Brain pericyte (primary cell): Measurements from ENCODE around the gene TP53BP2.
"Not testable (repeated sequence)": the region's sequence is repeated elsewhere in the genome, so short reads cannot be mapped to it uniquely, and the experiment has no call there.

ENCODE experiments used
- DNase-seq: peaks from one replicate; pipeline ENCODE4 v3.0.0-alpha.2; 2012; ENCODE audit warnings: low read depth, low spot score

Gene TP53BP2

DNA sequence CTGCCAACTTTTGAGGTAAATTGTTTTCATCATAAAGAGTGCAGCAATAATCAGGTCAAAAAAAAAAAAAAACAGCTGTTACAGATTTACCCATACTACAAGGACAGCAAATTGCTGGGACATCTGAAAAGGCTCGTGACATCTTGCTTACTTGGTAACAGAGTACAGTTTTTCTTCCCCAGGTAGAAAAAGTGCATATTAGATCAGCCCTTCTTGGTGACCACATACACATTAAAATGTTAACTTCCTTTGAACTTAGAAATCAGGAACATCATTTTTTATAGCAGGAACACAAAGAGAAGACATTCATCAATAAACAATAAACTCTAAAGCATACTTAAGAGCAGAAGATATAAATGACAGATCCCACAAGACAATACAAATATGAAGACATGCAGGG lies 16.1 kb downstream of the TP53BP2 start:
- DNase-seq = no peak

DNA sequence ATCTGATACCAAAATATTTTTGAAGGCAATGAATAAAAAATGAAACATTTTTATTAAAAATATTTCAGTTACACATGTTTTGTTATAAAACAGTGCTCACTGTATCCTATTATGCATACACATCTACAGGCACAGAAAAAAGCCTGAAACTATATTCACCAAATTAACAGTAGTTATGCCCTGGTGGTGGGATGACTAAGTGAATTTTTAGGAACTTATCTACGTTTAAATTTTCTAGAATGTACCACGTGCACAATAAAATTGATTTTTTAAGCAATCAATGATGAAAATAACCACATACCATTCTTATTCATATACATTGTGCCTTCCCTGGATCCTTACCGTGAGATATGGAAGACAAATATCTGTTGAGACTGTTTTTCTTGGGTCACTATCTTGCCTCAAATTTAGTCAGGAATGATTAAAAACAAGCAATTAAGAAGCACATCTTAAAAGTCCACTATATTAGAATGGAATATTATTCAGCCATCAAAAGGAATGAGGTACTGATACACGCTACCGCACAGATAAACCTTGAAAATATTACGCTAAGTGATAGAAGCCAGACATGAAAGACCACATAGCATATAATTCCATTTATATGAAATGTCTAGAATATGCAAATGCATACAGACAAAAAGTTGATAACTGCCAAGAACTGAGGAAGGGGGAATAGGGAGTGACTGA lies 17.4 kb downstream of the TP53BP2 start:
- DNase-seq = no peak

DNA sequence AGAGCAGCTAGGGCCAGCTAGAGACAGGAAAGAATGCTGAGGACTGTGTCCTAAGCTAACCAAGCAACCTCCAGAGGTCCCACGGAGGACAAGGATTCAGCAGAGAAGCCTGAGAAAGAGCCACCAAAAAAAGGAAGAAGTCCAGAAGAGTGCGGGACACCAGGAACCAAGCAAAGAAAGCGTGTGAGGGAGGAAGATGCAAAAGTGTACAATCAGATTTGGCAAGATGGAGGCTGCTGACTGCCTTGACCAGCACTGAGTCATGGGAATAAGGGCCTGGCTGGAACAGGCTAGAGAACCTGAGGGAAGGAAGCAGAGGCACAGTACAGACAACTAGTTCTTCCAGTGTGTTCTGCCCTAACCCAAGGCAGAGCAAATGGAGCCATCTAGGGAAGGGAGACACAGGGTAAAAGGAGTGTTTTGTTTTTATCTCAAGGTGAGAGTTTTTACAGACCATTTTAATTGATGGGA lies 18.5 kb downstream of the TP53BP2 start:
- no peak for DNase-seq

DNA sequence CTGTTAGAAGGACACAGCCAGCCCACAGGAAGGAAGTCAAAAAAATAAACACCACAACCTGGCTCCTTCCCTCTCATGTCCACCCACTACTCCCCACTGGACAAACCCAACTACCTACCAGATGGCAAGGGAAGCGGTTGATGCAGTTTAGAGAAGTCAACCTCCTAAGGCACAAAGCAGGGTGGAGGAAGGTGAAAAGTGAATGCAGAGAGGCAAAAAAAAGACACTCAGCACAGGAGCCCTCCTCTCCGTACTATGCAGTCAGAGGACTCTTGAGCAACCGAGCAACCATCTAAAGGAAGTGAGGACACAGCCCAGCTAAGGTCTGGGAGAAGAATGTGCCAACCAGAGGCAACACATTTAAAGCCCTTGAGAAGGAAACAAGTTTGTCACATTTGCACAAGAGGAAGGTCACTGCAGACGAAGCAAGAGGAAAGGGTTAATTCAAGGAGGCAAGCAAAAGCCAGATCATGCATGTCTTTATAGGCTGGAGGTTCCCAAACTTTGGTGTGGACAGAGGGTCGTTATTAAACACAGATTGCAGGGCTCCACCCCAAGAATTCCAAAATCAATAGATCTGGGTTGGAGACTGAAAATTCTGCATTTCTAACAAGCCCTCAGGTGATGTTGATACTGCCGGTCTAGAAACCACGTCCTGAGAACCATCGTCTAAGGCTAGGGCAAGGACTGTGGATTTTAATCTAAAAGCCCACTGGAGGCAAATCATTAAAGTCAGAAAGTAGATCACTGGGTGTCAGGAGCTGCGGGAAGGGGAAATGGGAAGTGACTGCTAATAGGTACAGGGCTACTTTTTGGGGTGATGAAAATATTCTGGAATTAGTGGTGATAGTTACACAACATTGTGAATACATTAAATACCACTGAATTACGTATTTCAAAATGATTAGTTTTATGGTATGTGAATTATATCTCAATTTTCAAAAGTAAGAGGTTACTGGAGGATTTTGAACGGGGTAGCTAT lies 19.7 kb downstream of the TP53BP2 start:
- DNase-seq = no peak

DNA sequence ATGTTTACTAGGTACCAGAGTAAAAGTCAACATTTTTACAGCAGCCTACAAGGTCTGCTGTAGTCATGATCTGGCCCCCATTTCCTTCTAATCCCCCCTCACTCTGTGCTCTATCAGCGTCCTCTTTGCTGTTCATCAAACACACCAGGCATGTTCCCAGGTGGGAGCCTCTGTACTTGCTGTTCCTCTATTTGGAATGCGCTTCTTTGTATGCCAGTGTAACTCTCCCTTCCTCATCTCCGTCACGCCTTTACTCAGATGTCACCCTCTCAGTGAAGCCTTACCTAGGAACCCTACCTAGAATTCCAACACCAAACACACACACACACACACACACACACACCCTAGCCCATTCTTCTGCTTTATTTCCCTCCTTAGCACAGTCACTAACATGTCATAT lies 21.0 kb downstream of the TP53BP2 start:
- no peak for DNase-seq

DNA sequence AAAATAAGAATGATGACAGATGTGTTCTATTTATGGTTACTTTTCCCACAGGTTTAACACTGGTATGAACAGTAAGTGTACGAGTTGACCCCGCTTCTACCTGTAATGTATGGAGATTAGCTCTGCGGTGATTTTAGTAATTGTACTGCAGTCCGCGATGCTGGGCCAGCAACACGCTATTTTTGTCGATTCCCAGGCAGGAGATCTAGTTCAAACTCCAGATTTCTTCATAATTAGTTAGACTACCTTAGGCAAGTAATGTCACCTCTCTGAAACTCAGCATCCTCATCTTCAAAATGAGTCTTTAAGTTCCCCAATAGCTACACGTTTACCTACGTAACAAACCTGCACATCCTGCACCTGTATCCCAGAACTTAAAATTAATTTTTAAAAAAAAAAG lies 21.5 kb downstream of the TP53BP2 start:
- no peak for DNase-seq

DNA sequence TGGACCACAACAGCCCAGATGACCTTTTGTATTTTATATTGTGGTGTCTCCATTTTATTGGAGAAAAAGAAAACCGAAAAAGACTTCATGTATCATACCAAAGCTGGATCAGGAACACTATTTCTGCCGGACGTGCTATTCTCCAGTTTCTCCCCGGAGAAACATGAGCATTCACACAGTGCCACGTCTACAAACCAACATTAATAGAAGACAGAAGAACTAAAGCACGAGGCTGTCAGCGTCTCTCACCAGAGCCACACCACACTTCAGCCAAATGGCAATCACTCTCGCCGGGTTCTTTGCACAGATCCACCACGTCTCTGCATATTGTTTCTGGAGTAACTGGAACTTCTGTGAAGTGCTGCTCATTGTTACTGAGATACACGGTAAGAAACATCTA lies 24.8 kb downstream of the TP53BP2 start:
- no peak for DNase-seq

DNA sequence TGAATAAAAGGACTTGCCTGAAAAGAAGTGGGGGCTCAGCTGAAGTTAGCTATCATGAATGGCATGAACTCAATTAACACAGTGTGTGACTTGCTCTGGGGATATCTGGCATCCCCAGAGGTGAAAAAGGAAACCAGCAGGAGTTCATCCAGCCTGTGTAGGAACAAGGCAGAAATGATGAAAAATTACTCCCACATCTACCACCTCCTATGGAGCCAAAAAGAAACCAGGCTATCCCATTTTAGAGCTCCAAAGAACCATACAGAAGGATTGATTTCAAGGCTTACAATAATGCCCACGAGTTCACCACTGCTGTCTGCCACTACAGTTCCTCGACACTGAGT lies 25.3 kb downstream of the TP53BP2 start:
- no peak for DNase-seq

DNA sequence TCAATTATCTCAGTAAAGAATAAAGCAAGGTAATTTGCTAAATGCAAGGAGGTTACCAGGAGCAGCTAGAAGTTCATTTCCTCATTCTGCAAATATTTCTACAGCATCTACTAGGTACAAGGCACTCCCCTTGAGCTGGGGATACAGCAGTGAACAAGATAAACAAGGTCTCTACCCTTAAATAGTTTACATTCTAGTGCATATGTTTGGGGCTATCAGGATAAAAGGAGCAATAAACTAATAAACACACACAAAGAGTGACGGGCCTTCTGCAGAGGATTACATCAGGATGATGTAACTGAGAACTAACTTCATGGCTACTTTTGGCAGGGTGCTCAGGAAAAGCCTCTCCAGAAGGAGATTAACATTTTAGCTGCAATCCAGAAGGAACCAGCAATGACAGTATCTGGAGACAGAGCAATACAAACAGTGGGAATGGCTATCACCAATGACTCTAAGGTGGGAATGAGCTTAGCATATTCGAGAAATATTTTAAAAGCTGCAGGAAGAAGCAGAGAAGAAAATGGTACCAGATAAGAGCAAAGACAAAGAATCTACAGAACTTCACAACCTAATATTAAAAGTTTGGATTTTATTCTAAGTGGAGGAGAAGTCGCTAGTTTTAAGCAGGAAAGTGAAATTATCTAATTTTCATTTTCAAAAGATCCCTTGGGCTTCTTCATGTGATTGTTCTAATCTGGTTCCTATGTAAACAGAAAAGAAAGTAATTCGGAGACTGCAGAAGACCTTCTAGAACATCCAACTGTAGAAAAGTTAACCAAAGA lies 25.8 kb downstream of the TP53BP2 start:
- DNase-seq = no peak

DNA sequence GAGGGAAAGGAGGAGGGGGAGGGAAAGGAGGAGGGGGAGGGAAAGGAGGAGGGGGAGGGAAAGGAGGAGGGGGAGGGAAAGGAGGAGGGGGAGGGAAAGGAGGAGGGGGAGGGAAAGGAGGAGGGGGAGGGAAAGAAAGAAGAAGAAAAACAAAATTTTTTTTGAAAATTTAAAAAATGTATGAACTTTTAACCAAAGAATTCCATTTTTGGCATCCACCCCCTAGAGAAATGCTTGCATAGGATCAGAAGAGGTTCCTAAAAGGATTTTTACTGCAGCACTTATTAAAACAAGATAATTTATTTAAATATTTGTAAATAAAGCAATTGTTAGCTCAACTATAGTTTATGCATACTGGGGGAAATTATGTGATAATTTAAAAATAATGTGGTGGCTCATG lies 28.5 kb downstream of the TP53BP2 start:
- not testable (repeated sequence) for DNase-seq

DNA sequence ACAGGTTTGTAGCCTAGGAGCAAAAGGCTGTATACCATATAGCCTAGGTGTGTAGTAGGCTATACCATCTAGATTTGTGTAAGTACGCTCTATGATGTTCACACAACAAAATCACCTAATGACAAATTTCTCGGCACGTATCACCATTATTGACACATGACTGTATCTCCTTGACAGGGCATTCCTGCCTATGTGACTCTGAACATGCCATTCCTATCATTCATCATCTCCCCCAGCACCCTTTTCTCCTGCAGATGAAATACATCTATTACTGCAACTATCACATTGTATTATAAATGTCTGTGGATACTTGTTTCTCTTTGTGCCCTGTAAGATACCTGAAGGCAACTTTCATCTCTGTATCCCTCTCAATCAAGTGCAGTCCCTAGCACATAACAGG lies 29.9 kb downstream of the TP53BP2 start:
- DNase-seq = no peak

DNA sequence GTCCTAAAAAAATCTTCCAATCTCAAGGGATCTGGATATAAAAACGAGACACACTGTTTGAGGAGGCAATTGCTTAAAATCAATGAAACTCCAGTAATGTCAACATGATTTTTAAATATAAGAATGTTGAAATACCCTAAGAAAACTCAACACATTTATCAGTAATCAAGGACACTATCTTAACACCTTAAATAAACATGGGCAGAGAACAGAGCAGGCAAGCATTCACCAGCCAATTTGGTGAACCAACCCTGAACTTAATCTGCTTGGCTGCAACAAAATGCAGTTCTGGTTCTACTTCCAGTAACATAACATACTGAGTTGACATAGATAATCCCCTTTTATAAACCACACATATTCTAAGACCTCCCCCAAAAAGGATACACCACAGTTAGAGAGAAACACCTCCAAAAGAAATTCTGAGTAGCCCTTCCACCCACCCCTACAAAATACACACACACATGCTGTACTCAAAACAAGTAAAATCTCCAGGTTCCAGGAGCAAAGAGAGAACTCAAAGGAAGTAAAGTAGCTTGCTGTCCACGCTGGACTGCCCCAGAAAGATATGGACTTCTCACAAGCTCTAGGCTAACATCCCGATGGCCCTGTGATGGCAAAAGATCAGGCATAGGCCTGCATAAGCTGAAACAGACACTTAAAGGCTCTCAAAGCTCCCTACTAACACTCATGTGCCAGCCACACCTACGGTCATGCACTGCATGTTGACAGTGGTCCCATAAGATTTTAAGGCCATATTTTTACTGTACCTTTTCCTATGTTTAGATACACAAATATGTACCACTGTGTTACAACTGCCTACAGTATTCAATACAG lies 30.5 kb downstream of the TP53BP2 start:
- no peak for DNase-seq

DNA sequence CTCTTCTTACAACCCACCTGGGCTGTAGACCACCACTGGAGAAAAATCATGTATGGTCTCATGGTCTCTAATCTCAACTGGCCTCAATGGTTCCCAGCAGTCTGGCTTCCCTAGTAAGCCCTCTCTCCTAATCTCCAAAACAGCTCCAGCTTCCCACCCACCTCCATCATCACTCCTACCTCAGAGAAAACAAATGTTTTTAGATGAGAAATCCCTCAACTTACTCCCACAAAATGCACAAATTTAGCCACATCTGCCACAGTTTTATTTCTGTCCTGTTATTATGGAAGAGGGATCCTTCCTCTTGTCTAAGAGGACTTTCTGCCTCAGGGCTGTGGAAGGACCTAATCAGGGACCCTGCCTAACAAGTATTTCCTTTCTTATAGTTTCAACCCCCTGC lies 32.1 kb downstream of the TP53BP2 start:
- no peak for DNase-seq

DNA sequence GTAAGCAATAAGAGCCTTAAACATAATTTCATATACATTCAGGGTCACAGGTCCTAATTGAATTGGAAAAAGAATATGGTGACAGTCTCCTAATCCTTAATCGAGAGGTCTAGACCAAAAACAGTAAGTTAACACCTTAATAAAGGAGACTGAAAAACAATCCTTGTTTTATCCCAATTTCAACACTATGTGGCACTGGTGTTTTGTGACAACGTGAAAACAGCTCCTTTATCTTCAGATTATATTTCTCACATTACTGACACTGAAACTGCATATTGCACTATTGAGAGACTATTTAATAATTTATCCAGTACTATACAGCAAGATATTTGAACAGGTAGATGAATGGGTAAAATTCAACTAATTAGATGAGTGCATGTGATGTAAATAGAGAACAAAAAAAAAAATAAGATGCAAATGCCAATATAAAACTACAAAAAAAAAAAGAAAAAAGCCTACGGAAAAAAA lies 34.1 kb downstream of the TP53BP2 start:
- no peak for DNase-seq

DNA sequence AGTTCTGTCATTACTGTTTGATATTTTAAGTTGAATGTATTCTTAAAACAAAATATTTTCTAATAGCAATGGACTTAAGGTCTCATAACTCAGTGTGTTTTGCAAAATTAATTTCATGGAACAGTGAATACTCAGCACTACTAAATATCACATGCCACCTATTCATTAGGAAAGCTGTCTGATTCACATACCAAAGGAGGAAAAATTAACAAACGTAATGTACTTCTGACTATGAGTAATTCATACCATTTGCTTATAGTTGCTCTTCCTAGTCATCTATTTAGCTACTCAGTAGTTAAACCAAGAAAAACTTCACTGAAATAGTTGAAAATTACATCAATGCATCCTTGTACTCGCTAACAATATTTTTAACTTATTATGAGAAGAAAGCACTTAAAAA lies 35.2 kb downstream of the TP53BP2 start:
- no peak for DNase-seq

DNA sequence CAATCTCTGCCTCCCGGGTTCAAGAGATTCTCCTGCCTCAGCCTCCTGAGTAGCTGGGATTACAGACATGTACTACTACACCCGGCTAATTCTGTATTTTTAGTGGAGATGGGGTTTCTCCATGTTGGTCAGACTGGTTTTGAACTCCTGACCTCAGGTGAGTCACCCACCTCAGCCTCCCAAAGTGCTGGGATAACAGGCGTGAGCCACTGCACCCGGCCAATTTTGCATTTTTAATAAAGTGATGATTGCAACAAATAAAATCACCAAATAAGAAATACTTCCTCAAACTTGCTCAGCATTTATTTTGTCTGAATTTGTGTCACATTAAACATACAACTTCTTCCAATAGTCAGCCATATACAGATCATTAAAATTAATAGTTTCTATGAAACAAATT lies 35.8 kb downstream of the TP53BP2 start:
- DNase-seq = not testable (repeated sequence)

DNA sequence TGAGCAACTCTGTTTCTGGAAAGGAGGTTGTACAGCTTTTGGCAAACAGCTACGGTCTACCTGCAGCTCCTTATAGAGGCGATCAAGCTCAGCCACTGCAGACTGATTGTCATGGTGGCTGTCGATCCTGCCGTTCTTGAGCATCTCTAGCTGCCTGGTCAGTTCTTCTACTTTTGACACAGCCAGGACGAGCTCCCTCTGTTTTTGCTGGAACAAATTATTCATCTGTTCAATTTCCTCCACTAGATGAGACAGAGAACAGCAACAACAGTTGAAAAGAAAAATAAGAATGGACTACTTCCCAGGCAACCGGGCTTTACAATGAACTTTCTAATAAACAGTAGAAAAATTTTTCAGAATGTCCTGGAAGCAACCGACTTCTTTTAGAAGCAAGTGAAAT lies 42.5 kb downstream of the TP53BP2 start:
- no peak for DNase-seq

DNA sequence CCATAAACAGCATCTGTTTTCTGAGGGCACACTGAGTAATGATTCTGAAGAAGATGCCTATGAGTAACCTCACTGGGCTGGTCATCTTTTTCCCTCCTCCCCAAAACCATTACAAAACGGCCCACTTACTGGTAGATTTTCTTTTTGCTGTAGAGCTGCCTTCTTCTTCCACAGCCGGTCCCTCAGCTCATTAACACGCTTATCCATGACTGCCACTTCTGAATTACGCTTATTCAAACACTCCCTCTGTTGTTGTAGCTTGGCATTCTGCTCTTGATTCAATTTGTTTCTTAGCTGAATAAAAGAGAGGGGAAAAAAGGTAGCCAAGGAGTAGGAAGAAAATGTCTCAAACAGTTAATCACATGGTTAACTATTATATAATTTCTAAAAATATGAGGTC lies 43.1 kb downstream of the TP53BP2 start:
- no peak for DNase-seq

DNA sequence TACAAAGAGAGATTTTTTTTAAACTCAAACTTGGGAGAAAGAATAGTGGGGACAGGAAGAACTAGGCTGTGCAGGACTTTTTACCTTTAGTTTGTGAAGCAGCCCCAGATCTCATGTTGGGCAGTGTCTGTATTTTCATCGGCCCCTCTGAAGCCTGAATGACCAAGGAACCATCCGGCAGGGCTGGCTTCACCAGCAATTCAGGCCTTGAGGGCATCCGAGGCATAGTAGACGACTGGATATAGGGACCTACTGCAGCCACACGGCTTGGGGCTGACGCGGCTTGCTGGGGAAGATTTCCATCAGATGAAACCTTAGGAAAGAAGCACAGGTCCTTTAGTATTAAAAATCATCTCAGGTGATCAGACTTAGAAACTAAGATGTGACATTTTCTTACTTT lies 43.7 kb downstream of the TP53BP2 start:
- DNase-seq = no peak

DNA sequence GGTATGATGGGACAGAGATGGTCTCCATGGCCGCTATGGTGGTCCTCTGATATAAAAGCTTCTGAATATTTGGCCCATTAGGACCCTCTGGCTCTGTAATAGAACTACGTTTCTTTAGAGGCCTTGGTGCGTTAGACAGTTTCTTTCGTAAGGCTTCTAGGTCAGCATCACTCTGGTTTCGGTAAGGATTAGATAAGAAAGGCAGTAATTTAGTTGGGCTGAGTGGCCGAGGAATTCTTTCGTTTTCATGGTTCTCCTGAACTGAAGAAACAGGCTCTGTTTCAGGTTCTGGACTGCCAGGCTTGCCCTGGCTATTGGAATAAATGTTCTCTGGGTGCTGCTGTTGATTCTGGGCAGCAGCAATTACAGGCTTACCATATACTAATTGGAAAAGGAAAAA lies 49.5 kb downstream of the TP53BP2 start:
- no peak for DNase-seq
